A549 (cell line): ENCODE measurements around the gene ZNF710.

Experiments used
- EP300 ChIP-seq, 2 experiments: fragments of >200 bp; sonication (Bioruptor Twin); formaldehyde crosslinking; IDR thresholded peaks; 2 replicates in 1 of 2; 3 replicates in 1 of 2; pipeline ENCODE4 v1.6.1; 2016 to 2017
- RFX5 ChIP-seq: fragments of 450-650 bp; IDR thresholded peaks from 2 replicates; pipeline ENCODE4 v1.7.1; 2014; ENCODE audit warnings: antibody characterized with exemption, mild to moderate bottlenecking, moderate library complexity
- TF ChIP-seq, protein P1 (sequence below): fragments of >200 bp; sonication (Bioruptor Twin); formaldehyde crosslinking; IDR thresholded peaks from 3 replicates; pipeline ENCODE4 v1.5.1; 2016
- TF ChIP-seq, protein P2 (sequence below): fragments of 450-650 bp; IDR thresholded peaks from 2 replicates; pipeline ENCODE4 v1.6.1; 2014; ENCODE audit warnings: antibody characterized with exemption

DNA sequence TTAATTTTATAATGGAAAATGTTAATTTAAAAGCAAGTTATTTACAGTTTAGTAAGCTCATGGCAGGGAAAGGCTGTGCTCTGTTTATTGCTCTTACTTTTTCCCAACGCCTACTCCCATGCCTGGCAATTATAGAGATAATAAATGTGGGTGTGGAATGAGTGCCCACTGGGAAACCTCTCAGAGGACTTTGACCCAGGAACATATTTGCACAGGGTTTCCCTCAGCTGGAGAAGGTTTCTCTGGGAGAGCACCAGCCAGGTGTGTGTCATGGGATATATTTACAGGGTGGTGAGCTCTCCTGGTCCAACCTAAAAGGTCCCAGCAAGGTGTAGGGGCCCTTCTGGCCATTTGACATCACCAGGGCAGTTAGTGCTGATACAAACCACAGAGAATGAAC is 27.9 kb downstream of the ZNF710 start:
- TF ChIP-seq EP300 (IDR thresholded peaks at IDR 0.05) (no peak), RFX5 (no peak)
- TF ChIP-seq, protein P1, sequence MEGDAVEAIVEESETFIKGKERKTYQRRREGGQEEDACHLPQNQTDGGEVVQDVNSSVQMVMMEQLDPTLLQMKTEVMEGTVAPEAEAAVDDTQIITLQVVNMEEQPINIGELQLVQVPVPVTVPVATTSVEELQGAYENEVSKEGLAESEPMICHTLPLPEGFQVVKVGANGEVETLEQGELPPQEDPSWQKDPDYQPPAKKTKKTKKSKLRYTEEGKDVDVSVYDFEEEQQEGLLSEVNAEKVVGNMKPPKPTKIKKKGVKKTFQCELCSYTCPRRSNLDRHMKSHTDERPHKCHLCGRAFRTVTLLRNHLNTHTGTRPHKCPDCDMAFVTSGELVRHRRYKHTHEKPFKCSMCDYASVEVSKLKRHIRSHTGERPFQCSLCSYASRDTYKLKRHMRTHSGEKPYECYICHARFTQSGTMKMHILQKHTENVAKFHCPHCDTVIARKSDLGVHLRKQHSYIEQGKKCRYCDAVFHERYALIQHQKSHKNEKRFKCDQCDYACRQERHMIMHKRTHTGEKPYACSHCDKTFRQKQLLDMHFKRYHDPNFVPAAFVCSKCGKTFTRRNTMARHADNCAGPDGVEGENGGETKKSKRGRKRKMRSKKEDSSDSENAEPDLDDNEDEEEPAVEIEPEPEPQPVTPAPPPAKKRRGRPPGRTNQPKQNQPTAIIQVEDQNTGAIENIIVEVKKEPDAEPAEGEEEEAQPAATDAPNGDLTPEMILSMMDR = no peak
- TF ChIP-seq, protein P2, sequence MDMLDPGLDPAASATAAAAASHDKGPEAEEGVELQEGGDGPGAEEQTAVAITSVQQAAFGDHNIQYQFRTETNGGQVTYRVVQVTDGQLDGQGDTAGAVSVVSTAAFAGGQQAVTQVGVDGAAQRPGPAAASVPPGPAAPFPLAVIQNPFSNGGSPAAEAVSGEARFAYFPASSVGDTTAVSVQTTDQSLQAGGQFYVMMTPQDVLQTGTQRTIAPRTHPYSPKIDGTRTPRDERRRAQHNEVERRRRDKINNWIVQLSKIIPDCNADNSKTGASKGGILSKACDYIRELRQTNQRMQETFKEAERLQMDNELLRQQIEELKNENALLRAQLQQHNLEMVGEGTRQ = no peak
